Hepatocyte (in vitro differentiated cells): ENCODE data around the gene INHBE. TPM values are rescaled to one million over a fixed set of nuclear protein-coding genes. Genes with fewer than 3 reads are reported as not detected.

Source experiments
- DNase-seq: peaks from one replicate; pipeline ENCODE4 v3.0.0-alpha.2; 2016; ENCODE audit warnings: low spot score
- H2AFZ ChIP-seq: fragments of 200-600 bp; sonication (generic); 2 replicates; pipeline ENCODE4 v1.6.0; 2016; ENCODE audit warnings: antibody characterized with exemption, mild to moderate bottlenecking
- H3K27ac ChIP-seq: fragments of 200-600 bp; sonication (generic); 2 replicates; pipeline ENCODE4 v1.5.1; 2016; ENCODE audit warnings: mild to moderate bottlenecking
- H3K27me3 ChIP-seq: fragments of 200-600 bp; sonication (generic); 2 replicates; pipeline ENCODE4 v1.6.1; 2016
- H3K36me3 ChIP-seq: fragments of 200-600 bp; sonication (generic); replicated peaks from 2 replicates; pipeline ENCODE4 v1.5.1; 2016; ENCODE audit warnings: low read depth; ENCODE audit not compliant: insufficient read depth
- H3K4me1 ChIP-seq: fragments of 200-600 bp; sonication (generic); 2 replicates; pipeline ENCODE4 v1.5.1; 2016; ENCODE audit warnings: mild to moderate bottlenecking, moderate library complexity; ENCODE audit not compliant: insufficient read depth
- H3K4me2 ChIP-seq: fragments of 200-600 bp; sonication (generic); 2 replicates; pipeline ENCODE4 v1.6.0; 2016
- H3K4me3 ChIP-seq: fragments of 200-600 bp; sonication (generic); 2 replicates; pipeline ENCODE4 v1.5.1; 2016; ENCODE audit warnings: mild to moderate bottlenecking
- H3K79me2 ChIP-seq: fragments of 200-600 bp; sonication (generic); 2 replicates; pipeline ENCODE4 v1.6.0; 2017; ENCODE audit warnings: mild to moderate bottlenecking
- H3K9me2 ChIP-seq: fragments of 200-600 bp; sonication (generic); replicated peaks from 2 replicates; pipeline ENCODE4 v1.6.0; 2017; ENCODE audit warnings: mild to moderate bottlenecking; ENCODE audit not compliant: insufficient read depth
- H3K9me3 ChIP-seq: fragments of 200-600 bp; sonication (generic); 2 replicates; pipeline ENCODE4 v1.5.1; 2016; ENCODE audit warnings: low read depth, mild to moderate bottlenecking
- H4K20me1 ChIP-seq: fragments of 200-600 bp; sonication (generic); 2 replicates; pipeline ENCODE4 v1.6.0; 2016; ENCODE audit warnings: mild to moderate bottlenecking; ENCODE audit not compliant: insufficient read depth, poor library complexity, severe bottlenecking
- EZH2 ChIP-seq: fragments of 200-600 bp; sonication (generic); IDR thresholded peaks from 2 replicates; pipeline ENCODE4 v1.6.1; 2016; ENCODE audit warnings: antibody characterized with exemption, mild to moderate bottlenecking, borderline replicate concordance
- EZH2phosphoT487 ChIP-seq: fragments of 200-600 bp; sonication (generic); IDR thresholded peaks from one replicate; pipeline ENCODE4 v1.6.1; 2018; ENCODE audit warnings: antibody characterized with exemption, mild to moderate bottlenecking, low read depth, moderate library complexity; ENCODE audit not compliant: unreplicated experiment, severe bottlenecking
- WGBS: methylation state at CpG from one replicate; pipeline ENCODE4 v1.1.6; 2016; ENCODE audit warnings: low lambda C conversion rate; ENCODE audit errors: missing lambda C conversion rate; 5-methylcytosine and 5-hydroxymethylcytosine counted together
- polyA plus RNA-seq: library from polyadenylated mRNA; unstranded; fragments of >200 nt; fragmentation: Nextera tagmentation; extraction: Ambion mirVana; gene quantifications from 2 replicates; pipeline ENCODE4 v1.2.1, GENCODE V29; 2016
- total RNA-seq: library from RNA; depleted of rRNA; stranded (reverse); fragments of >200 nt; gene quantifications from 2 replicates; pipeline ENCODE4 v1.2.3, GENCODE V29; 2014
- TF ChIP-seq, protein P1 (sequence below): fragments of 200-600 bp; sonication (generic); IDR thresholded peaks from 2 replicates; pipeline ENCODE4 v1.5.1; 2016; ENCODE audit warnings: antibody characterized with exemption, mild to moderate bottlenecking; ENCODE audit not compliant: poor library complexity

INHBE gene
- total and polyA plus RNA-seq, 2 experiments from 2014 or later, result 15.1 to 44.2 TPM

DNA sequence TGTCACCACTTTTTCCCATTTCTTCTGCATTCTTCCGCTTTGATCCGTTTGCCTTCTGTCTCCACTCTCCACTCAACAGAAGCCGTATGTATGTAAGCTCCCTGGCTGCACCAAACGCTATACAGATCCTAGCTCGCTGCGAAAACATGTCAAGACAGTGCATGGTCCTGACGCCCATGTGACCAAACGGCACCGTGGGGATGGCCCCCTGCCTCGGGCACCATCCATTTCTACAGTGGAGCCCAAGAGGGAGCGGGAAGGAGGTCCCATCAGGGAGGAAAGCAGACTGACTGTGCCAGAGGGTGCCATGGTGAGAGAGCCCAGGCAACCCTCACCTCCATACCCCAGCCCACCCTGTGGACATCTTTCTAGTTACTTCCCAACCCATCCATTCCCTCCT, 12.8 kb downstream of the INHBE start:
- Histone ChIP-seq H3K27me3 (peaks cover 13% of the 10 kb centered on the region), H3K4me3 (no peak overlapping the region), H3K36me3 (no peaks in the 10 kb centered on the region), H2AFZ (no peak overlapping the region), H4K20me1 (no peaks in the 10 kb centered on the region), H3K4me2 (no peak overlapping the region), H3K79me2 (no peaks in the 10 kb centered on the region), H3K4me1 (peaks cover 3% of the 10 kb centered on the region), H3K9me2 (no peaks in the 10 kb centered on the region), H3K27ac (no peak overlapping the region), H3K9me3 (no peaks in the 10 kb centered on the region)
- DNase-seq, result no peak
- WGBS, result 88% methylated on average over 11 of the region's 11 CpGs
- TF ChIP-seq EZH2, result no peak
- TF ChIP-seq, protein P1, sequence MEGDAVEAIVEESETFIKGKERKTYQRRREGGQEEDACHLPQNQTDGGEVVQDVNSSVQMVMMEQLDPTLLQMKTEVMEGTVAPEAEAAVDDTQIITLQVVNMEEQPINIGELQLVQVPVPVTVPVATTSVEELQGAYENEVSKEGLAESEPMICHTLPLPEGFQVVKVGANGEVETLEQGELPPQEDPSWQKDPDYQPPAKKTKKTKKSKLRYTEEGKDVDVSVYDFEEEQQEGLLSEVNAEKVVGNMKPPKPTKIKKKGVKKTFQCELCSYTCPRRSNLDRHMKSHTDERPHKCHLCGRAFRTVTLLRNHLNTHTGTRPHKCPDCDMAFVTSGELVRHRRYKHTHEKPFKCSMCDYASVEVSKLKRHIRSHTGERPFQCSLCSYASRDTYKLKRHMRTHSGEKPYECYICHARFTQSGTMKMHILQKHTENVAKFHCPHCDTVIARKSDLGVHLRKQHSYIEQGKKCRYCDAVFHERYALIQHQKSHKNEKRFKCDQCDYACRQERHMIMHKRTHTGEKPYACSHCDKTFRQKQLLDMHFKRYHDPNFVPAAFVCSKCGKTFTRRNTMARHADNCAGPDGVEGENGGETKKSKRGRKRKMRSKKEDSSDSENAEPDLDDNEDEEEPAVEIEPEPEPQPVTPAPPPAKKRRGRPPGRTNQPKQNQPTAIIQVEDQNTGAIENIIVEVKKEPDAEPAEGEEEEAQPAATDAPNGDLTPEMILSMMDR, result no peak
- no peak for TF ChIP-seq EZH2phosphoT487

DNA sequence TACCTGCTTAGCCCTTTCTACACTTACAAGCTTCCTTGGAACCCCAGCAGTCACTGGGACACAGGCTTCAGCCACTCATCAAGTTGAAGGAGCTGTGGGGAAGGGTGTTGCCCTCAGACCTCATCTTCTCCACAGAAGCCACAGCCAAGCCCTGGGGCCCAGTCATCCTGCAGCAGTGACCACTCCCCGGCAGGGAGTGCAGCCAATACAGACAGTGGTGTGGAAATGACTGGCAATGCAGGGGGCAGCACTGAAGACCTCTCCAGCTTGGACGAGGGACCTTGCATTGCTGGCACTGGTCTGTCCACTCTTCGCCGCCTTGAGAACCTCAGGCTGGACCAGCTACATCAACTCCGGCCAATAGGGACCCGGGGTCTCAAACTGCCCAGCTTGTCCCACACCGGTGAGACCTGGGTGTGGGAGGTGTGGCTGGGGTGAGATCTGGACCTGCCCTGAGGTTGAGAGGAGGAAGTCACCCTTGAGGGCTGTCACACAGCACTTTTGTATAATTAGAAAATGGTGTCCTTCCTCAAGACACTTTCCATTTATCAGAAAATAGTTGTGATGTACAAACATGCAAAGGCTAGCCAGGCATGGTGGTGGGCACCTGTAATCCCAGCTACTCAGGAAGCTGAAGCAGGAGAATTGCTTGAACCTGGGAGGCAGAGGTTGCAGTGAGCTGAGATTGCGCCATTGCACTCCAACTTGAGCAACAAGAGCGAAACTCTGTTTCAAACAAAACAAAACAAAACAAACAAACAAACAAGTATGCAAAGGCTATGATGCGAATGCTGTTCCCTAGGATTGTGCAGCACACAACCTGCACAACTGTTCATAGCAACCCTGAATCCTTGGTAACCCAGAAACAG, 14.4 kb downstream of the INHBE start:
- WGBS, result 92% methylated on average over 10 of the region's 10 CpGs
- no peak overlapping the region for H3K27ac ChIP-seq

DNA sequence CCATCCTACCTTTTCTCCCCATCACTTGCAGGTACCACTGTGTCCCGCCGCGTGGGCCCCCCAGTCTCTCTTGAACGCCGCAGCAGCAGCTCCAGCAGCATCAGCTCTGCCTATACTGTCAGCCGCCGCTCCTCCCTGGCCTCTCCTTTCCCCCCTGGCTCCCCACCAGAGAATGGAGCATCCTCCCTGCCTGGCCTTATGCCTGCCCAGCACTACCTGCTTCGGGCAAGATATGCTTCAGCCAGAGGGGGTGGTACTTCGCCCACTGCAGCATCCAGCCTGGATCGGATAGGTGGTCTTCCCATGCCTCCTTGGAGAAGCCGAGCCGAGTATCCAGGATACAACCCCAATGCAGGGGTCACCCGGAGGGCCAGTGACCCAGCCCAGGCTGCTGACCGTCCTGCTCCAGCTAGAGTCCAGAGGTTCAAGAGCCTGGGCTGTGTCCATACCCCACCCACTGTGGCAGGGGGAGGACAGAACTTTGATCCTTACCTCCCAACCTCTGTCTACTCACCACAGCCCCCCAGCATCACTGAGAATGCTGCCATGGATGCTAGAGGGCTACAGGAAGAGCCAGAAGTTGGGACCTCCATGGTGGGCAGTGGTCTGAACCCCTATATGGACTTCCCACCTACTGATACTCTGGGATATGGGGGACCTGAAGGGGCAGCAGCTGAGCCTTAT, 15.3 kb downstream of the INHBE start:
- TF ChIP-seq EZH2 (no peak), EZH2phosphoT487 (no peak)
- TF ChIP-seq, protein P1, result no peak
- peaks cover 8% of the 10 kb centered on the region for H3K4me1 ChIP-seq
- no peaks in the 10 kb centered on the region for H3K9me3 ChIP-seq
- H3K27me3 ChIP-seq, result peaks cover 37% of the 10 kb centered on the region
- no peak overlapping the region for H3K4me3 ChIP-seq
- H3K27ac ChIP-seq, result no peak overlapping the region
- DNase-seq, result no peak
- no peaks in the 10 kb centered on the region for H3K79me2 ChIP-seq
- no peaks in the 10 kb centered on the region for H3K9me2 ChIP-seq
- H2AFZ ChIP-seq, result no peak overlapping the region
- H4K20me1 ChIP-seq, result no peaks in the 10 kb centered on the region
- H3K36me3 ChIP-seq, result no peaks in the 10 kb centered on the region
- 98% methylated on average over 14 of the region's 14 CpGs for WGBS
- no peak overlapping the region for H3K4me2 ChIP-seq

More for the DNA sequence above, 14.4 kb downstream of the INHBE start:
- no peak overlapping the region for H3K4me2 ChIP-seq
- no peaks in the 10 kb centered on the region for H3K9me3 ChIP-seq
- no peaks in the 10 kb centered on the region for H3K36me3 ChIP-seq
- TF ChIP-seq EZH2 (no peak), EZH2phosphoT487 (no peak)
- TF ChIP-seq, protein P1, result no peak
- no peak overlapping the region for H3K4me3 ChIP-seq
- DNase-seq, result no peak
- H3K4me1 ChIP-seq, result peaks cover 3% of the 10 kb centered on the region
- no peak overlapping the region for H2AFZ ChIP-seq
- H4K20me1 ChIP-seq, result no peaks in the 10 kb centered on the region
- H3K27me3 ChIP-seq, result peaks cover 28% of the 10 kb centered on the region
- no peaks in the 10 kb centered on the region for H3K9me2 ChIP-seq
- H3K79me2 ChIP-seq, result no peaks in the 10 kb centered on the region
